Measurements from ENCODE around the gene IFTAP. TPM values are rescaled to one million over a fixed set of nuclear protein-coding genes. Genes with fewer than 3 reads are reported as not detected.

The IFTAP gene
- total RNA-seq, 1 donor from 2014 or later: 19.7 TPM

GRCh38 chr11:36693139-36693843, 99.0 kb downstream of the IFTAP start:
- TF ChIP-seq CTCF (conservative IDR thresholded peaks at IDR 0.05; ENCODE audit: low read depth, low read length): no peak
- DNase-seq (ENCODE audit: low read depth): no peak

GRCh38 chr11:36695111-36695510, 100.8 kb downstream of the IFTAP start:
- DNase-seq (ENCODE audit: low read depth): no peak
- no peak overlapping the region for H3K4me3 ChIP-seq (ENCODE audit: low read depth, low read length)
- TF ChIP-seq CTCF (conservative IDR thresholded peaks at IDR 0.05; ENCODE audit: low read depth, low read length): no peak

More at GRCh38 chr11:36693139-36693843, 99.0 kb downstream of the IFTAP start:
- H3K4me3 ChIP-seq (ENCODE audit: low read depth, low read length): no peak overlapping the region

- no peak overlapping the region for H3K4me3 ChIP-seq (ENCODE audit: low read depth, low read length)
- no peak for TF ChIP-seq CTCF (conservative IDR thresholded peaks at IDR 0.05; ENCODE audit: low read depth, low read length)
Observed at GRCh38 chr11:36695571-36695970, 101.3 kb downstream of the IFTAP start.

GRCh38 chr11:36696550-36696949, 102.2 kb downstream of the IFTAP start:
- no peak for TF ChIP-seq CTCF (conservative IDR thresholded peaks at IDR 0.05; ENCODE audit: low read depth, low read length)
- no peak overlapping the region for H3K4me3 ChIP-seq (ENCODE audit: low read depth, low read length)
- no peak for DNase-seq (ENCODE audit: low read depth)

More at GRCh38 chr11:36695571-36695970, 101.3 kb downstream of the IFTAP start:
- DNase-seq (ENCODE audit: low read depth): no peak

- DNase-seq (ENCODE audit: low read depth): no peak
- no peak for TF ChIP-seq CTCF (conservative IDR thresholded peaks at IDR 0.05; ENCODE audit: low read depth, low read length)
- H3K4me3 ChIP-seq (ENCODE audit: low read depth, low read length): no peak overlapping the region
Observed at GRCh38 chr11:36699271-36699670, 105.0 kb downstream of the IFTAP start.

- DNase-seq (ENCODE audit: low read depth): no peak
- TF ChIP-seq CTCF (conservative IDR thresholded peaks at IDR 0.05; ENCODE audit: low read depth, low read length): no peak
- H3K4me3 ChIP-seq (ENCODE audit: low read depth, low read length): no peak overlapping the region
Observed at GRCh38 chr11:36700246-36700645, 105.9 kb downstream of the IFTAP start.
